ENCODE measurements around the gene MBNL1. TPM values are rescaled to one million over a fixed set of nuclear protein-coding genes. Genes with fewer than 3 reads are reported as not detected.
A peak's percentile ranks its signal among the peaks of the same experiment; 100 is the strongest.

MBNL1 gene
- total RNA-seq, 1 experiment from 2014 or later, result 265 TPM

DNA sequence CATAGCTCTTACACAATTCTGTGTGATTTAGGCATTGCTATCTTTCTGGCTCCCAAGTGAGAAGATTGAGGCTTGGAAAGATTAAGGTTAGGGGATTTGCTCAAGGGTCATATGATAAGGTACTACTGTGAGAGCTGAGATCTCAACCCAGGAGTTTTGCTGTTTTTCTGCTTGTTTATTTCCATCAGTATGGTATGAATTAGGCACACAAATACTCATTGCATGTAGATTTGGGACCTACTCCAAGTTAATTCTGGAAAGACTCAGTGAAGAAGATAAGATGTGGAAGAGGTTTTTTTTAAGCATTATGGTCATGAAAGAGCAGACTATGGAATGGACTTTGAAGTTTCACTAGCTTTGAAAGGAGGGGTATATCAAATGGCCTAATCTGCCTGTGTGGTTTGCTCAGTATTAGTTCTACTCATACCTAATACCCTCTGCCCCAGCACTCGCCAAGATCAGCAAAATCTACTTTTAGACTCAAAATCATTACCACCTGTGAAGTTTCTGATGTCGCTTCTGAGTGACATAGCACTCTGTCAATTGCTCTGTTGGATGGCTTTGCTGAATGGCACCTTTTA is 12.5 kb downstream of the MBNL1 start:
- H2AFZ ChIP-seq (ENCODE audit: low read length), result no peak overlapping the region
- no peaks in the 10 kb centered on the region for H3K27me3 ChIP-seq (ENCODE audit: low read length)
- H4K20me1 ChIP-seq (ENCODE audit: insufficient read depth, low read depth, low read length), result 0 out of 2 replicates have a peak, but pooled peaks cover 8% of the 10 kb centered on the region
- peaks cover 92% of the 10 kb centered on the region for H3K4me1 ChIP-seq (ENCODE audit: low read length)
- peak overlapping the region; percentile 64 for H3K27ac ChIP-seq (ENCODE audit: low read length)
- H3K9me3 ChIP-seq (ENCODE audit: low read length), result no peaks in the 10 kb centered on the region
- peaks cover 99% of the 10 kb centered on the region for H3K79me2 ChIP-seq (ENCODE audit: low read length)
- peak overlapping the region; percentile 57 for H3K4me2 ChIP-seq (ENCODE audit: low read depth, low read length, poor library complexity, severe bottlenecking)
- peak; percentile 62 for DNase-seq
- H3K9me2 ChIP-seq (replicated peaks; ENCODE audit: insufficient read depth, low read length), result no peaks in the 10 kb centered on the region
- H3K4me3 ChIP-seq (ENCODE audit: low read length), result no peak overlapping the region
- H3K9ac ChIP-seq (ENCODE audit: low read length), result peak overlapping the region; percentile 12; the same call in 1 of the 2 replicates
- peaks cover 3% of the 10 kb centered on the region; the same call in 1 of the 2 replicates for H3K36me3 ChIP-seq (ENCODE audit: insufficient read depth, low read length)

GRCh38 chr3:152282813-152283212 is 14.1 kb downstream of the MBNL1 start:
- Histone ChIP-seq H3K4me1 (ENCODE audit: low read length) (peaks cover 89% of the 10 kb centered on the region), H3K27ac (ENCODE audit: low read length) (peak overlapping the region; percentile 64), H3K9ac (ENCODE audit: low read length) (peak overlapping the region; percentile 43), H2AFZ (ENCODE audit: low read length) (no peak overlapping the region), H3K9me3 (ENCODE audit: low read length) (no peaks in the 10 kb centered on the region), H4K20me1 (ENCODE audit: insufficient read depth, low read depth, low read length) (0 out of 2 replicates have a peak, but pooled peaks cover 8% of the 10 kb centered on the region), H3K4me2 (ENCODE audit: low read depth, low read length, poor library complexity, severe bottlenecking) (peak overlapping the region; percentile 57), H3K79me2 (ENCODE audit: low read length) (peaks cover 97% of the 10 kb centered on the region), H3K4me3 (ENCODE audit: low read length) (peak overlapping the region; percentile 20; the same call in 1 of the 2 replicates), H3K27me3 (ENCODE audit: low read length) (no peaks in the 10 kb centered on the region), H3K9me2 (replicated peaks; ENCODE audit: insufficient read depth, low read length) (no peaks in the 10 kb centered on the region), H3K36me3 (ENCODE audit: insufficient read depth, low read length) (peaks cover 3% of the 10 kb centered on the region)
- no peak for DNase-seq

GRCh38 chr3:152283492-152284381 is 15.0 kb downstream of the MBNL1 start:
- Histone ChIP-seq H3K9me2 (replicated peaks; ENCODE audit: insufficient read depth, low read length) (no peaks in the 10 kb centered on the region), H3K36me3 (ENCODE audit: insufficient read depth, low read length) (no peaks in the 10 kb centered on the region; the same call in 1 of the 2 replicates), H3K9ac (ENCODE audit: low read length) (peak overlapping the region; percentile 43; the same call in 1 of the 2 replicates), H3K27me3 (ENCODE audit: low read length) (no peaks in the 10 kb centered on the region), H3K4me2 (ENCODE audit: low read depth, low read length, poor library complexity, severe bottlenecking) (peak overlapping the region; percentile 57), H3K9me3 (ENCODE audit: low read length) (no peaks in the 10 kb centered on the region), H2AFZ (ENCODE audit: low read length) (no peak overlapping the region), H3K79me2 (ENCODE audit: low read length) (peaks cover 97% of the 10 kb centered on the region), H4K20me1 (ENCODE audit: insufficient read depth, low read depth, low read length) (0 out of 2 replicates have a peak, but pooled peaks cover 8% of the 10 kb centered on the region), H3K4me3 (ENCODE audit: low read length) (no peak overlapping the region), H3K4me1 (ENCODE audit: low read length) (peaks cover 89% of the 10 kb centered on the region), H3K27ac (ENCODE audit: low read length) (peak overlapping the region; percentile 64)
- DNase-seq, result no peak

GRCh38 chr3:152284906-152285305 is 16.2 kb downstream of the MBNL1 start:
- H3K4me3 ChIP-seq (ENCODE audit: low read length), result no peak overlapping the region
- no peak overlapping the region for H3K9ac ChIP-seq (ENCODE audit: low read length)
- peaks cover 89% of the 10 kb centered on the region for H3K4me1 ChIP-seq (ENCODE audit: low read length)
- no peaks in the 10 kb centered on the region for H3K9me2 ChIP-seq (replicated peaks; ENCODE audit: insufficient read depth, low read length)
- no peak overlapping the region for H2AFZ ChIP-seq (ENCODE audit: low read length)
- no peaks in the 10 kb centered on the region for H3K27me3 ChIP-seq (ENCODE audit: low read length)
- no peak overlapping the region for H3K27ac ChIP-seq (ENCODE audit: low read length)
- H3K9me3 ChIP-seq (ENCODE audit: low read length), result no peaks in the 10 kb centered on the region
- H3K79me2 ChIP-seq (ENCODE audit: low read length), result peaks cover 97% of the 10 kb centered on the region
- no peaks in the 10 kb centered on the region; the same call in 1 of the 2 replicates for H3K36me3 ChIP-seq (ENCODE audit: insufficient read depth, low read length)
- no peak for DNase-seq
- no peaks in the 10 kb centered on the region for H4K20me1 ChIP-seq (ENCODE audit: insufficient read depth, low read depth, low read length)
- H3K4me2 ChIP-seq (ENCODE audit: low read depth, low read length, poor library complexity, severe bottlenecking), result peak overlapping the region; percentile 12

- no peaks in the 10 kb centered on the region for H3K9me3 ChIP-seq (ENCODE audit: low read length)
- no peaks in the 10 kb centered on the region for H3K9me2 ChIP-seq (replicated peaks; ENCODE audit: insufficient read depth, low read length)
- no peaks in the 10 kb centered on the region; the same call in 1 of the 2 replicates for H3K36me3 ChIP-seq (ENCODE audit: insufficient read depth, low read length)
- H3K79me2 ChIP-seq (ENCODE audit: low read length), result peaks cover 97% of the 10 kb centered on the region
- no peak overlapping the region for H2AFZ ChIP-seq (ENCODE audit: low read length)
- no peak overlapping the region for H3K9ac ChIP-seq (ENCODE audit: low read length)
- no peaks in the 10 kb centered on the region for H4K20me1 ChIP-seq (ENCODE audit: insufficient read depth, low read depth, low read length)
- H3K4me3 ChIP-seq (ENCODE audit: low read length), result no peak overlapping the region
- H3K4me1 ChIP-seq (ENCODE audit: low read length), result peaks cover 89% of the 10 kb centered on the region
- no peak overlapping the region for H3K27ac ChIP-seq (ENCODE audit: low read length)
- no peak for DNase-seq
- no peaks in the 10 kb centered on the region for H3K27me3 ChIP-seq (ENCODE audit: low read length)
- no peak overlapping the region for H3K4me2 ChIP-seq (ENCODE audit: low read depth, low read length, poor library complexity, severe bottlenecking)
Measured at GRCh38 chr3:152285509-152285908, 16.8 kb downstream of the MBNL1 start.

GRCh38 chr3:152287898-152288576 is 19.3 kb downstream of the MBNL1 start:
- H3K9me2 ChIP-seq (replicated peaks; ENCODE audit: insufficient read depth, low read length), result no peaks in the 10 kb centered on the region
- no peak overlapping the region for H3K9ac ChIP-seq (ENCODE audit: low read length)
- H3K27ac ChIP-seq (ENCODE audit: low read length), result peak overlapping the region; percentile 35
- H4K20me1 ChIP-seq (ENCODE audit: insufficient read depth, low read depth, low read length), result 0 out of 2 replicates have a peak, but pooled peaks cover 11% of the 10 kb centered on the region
- peak overlapping the region; percentile 45 for H3K4me2 ChIP-seq (ENCODE audit: low read depth, low read length, poor library complexity, severe bottlenecking)
- H3K4me3 ChIP-seq (ENCODE audit: low read length), result no peak overlapping the region; the same call in 1 of the 2 replicates
- no peaks in the 10 kb centered on the region for H3K9me3 ChIP-seq (ENCODE audit: low read length)
- H3K4me1 ChIP-seq (ENCODE audit: low read length), result peaks cover 87% of the 10 kb centered on the region
- DNase-seq, result no peak
- H3K79me2 ChIP-seq (ENCODE audit: low read length), result peaks cover 97% of the 10 kb centered on the region
- no peaks in the 10 kb centered on the region for H3K27me3 ChIP-seq (ENCODE audit: low read length)
- no peak overlapping the region for H2AFZ ChIP-seq (ENCODE audit: low read length)
- H3K36me3 ChIP-seq (ENCODE audit: insufficient read depth, low read length), result no peaks in the 10 kb centered on the region; the same call in 1 of the 2 replicates

DNA sequence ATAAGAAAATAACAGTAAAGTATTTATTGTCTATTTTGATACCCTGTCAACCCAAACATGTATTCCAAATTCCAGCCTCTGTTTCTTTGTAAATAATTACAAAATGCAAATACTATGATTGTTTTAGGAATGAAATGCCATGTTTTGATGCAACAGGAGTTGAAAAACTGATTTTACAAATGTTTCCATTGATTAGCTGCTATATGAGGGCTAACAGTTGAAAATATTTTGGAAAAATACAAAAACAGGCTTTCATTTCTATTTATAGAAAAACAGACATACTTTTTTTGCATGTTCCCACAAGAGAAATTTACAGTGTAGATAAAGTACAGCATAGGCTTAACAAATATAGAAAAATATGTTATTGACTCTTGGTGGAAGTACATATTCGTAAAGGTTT is 20.0 kb downstream of the MBNL1 start:
- no peaks in the 10 kb centered on the region for H3K27me3 ChIP-seq (ENCODE audit: low read length)
- H3K4me1 ChIP-seq (ENCODE audit: low read length), result peaks cover 87% of the 10 kb centered on the region
- H3K79me2 ChIP-seq (ENCODE audit: low read length), result peaks cover 97% of the 10 kb centered on the region
- no peak overlapping the region for H3K4me3 ChIP-seq (ENCODE audit: low read length)
- H4K20me1 ChIP-seq (ENCODE audit: insufficient read depth, low read depth, low read length), result 0 out of 2 replicates have a peak, but pooled peaks cover 11% of the 10 kb centered on the region
- no peaks in the 10 kb centered on the region for H3K9me3 ChIP-seq (ENCODE audit: low read length)
- no peak overlapping the region for H2AFZ ChIP-seq (ENCODE audit: low read length)
- H3K9me2 ChIP-seq (replicated peaks; ENCODE audit: insufficient read depth, low read length), result no peaks in the 10 kb centered on the region
- H3K27ac ChIP-seq (ENCODE audit: low read length), result 0 out of 2 replicates have a peak overlapping the region, but pooled peaks have one; percentile 35
- no peaks in the 10 kb centered on the region; the same call in 1 of the 2 replicates for H3K36me3 ChIP-seq (ENCODE audit: insufficient read depth, low read length)
- H3K4me2 ChIP-seq (ENCODE audit: low read depth, low read length, poor library complexity, severe bottlenecking), result peak overlapping the region; percentile 45
- H3K9ac ChIP-seq (ENCODE audit: low read length), result no peak overlapping the region
- DNase-seq, result no peak

All from Karpas-422 (cell line).